GM12875 (cell line): ENCODE data around the gene ERGIC3.

Experiments used
- H3K4me3 ChIP-seq: one replicate; pipeline ENCODE4 v1.5.1; 2011; ENCODE audit warnings: low read depth, low read length, control low read depth
- CTCF ChIP-seq: IDR thresholded peaks from 2 replicates; pipeline ENCODE4 v1.5.1; 2011; ENCODE audit warnings: low read depth, mild to moderate bottlenecking, control low read depth, inconsistent platforms, low read length, moderate library complexity, borderline replicate concordance; ENCODE audit not compliant: insufficient read depth

The ERGIC3 gene

DNA sequence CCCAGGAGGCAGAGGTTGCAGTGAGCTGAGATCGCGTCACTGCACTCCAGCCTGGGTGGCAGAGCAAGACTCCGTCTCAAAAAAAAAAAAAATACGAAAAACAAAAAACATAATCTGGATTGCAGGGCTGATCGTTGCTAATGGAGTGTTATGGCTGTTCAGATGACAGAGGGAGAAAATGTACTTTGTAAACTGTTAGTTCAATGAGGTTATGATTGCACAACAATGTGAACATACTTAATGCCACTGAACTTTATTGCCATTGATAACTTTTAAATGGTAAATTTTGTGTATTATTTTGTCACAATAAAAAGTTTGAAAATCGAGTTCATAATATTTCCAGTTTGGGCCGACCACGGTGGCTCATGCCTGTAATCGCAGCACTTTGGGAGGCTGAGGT, 22.9 kb upstream of the ERGIC3 start:
- no peak for TF ChIP-seq CTCF
- no peak overlapping the region for H3K4me3 ChIP-seq

DNA sequence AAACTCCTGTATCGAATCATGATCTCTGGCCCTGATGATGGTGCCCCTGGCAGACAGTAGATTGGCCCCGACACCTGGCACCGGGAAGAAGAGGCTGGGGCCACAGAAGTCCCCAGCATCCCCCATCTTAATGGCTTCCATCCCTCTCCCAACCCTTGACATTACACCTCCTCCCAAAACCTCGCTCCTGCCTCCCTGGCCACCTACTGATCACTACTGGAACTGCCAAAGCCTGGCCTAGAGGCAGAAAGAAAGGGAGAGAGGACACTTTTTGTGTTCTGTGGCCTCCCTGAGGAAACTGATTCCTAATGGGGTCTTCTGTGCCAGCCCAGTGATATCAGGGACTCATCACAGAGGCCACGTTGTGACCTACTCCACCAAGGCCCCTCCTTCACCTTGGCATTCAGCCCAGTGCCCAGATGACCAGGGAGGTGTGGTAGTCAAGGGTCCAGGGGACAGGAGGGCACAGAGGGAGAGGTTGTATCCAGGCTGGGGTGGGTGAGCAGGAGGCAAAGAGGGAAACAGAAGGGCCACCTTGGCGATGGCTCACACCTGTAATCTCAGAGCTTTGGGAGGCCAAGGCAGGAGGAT, 18.5 kb upstream of the ERGIC3 start:
- no peak overlapping the region for H3K4me3 ChIP-seq
- TF ChIP-seq CTCF, result peak; percentile 81

DNA sequence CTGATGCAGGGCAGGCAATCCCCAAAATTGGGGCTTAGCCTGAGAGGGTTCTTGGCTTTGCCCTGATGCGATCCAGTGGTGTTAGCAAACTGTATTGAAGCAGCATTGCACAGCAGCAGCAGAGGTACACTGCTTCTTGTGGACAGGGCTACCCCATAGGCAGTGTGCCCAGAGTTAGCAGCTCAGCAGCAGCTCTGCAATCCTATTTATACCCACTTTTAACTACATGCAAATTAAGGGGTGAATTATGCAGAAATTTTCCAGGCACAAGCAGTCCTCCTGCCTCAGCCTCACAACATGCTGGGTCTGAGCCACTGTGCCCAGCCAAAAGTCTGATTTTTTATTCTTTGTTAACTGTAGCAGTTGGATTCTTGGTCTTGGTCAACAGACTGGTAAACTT, 16.2 kb upstream of the ERGIC3 start:
- TF ChIP-seq CTCF, result no peak
- no peak overlapping the region for H3K4me3 ChIP-seq

DNA sequence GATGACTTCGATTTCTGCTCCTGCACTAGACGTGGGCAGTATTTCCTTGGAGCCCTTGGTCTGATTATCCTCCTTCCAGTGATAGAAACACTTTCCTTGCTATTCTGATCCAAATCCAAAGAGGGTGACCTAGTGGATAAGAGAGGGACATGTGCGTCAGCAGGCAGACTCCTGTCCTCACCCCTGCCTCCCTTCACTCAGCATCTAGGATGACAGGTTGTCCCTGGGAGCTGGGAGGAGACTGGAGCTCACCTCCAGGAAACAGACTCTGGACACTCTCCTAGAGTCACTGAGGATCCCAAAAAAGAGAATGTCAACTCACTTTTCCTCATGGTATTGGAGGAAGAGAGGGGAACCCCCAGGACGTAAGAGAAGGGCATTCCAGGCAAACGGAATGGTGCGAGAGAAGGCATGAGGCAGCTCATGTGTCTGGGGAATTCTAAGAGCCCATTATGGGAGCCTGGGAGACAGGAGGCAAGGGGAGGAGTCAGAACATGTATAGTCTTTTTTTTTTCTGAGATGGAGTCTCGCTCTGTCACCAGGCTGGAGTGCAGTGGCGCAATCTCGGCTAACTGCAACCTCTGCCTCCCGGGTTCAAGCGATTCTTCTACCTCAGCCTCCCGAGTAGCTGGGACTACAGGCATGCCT, 14.6 kb upstream of the ERGIC3 start:
- H3K4me3 ChIP-seq, result no peak overlapping the region
- TF ChIP-seq CTCF, result no peak

DNA sequence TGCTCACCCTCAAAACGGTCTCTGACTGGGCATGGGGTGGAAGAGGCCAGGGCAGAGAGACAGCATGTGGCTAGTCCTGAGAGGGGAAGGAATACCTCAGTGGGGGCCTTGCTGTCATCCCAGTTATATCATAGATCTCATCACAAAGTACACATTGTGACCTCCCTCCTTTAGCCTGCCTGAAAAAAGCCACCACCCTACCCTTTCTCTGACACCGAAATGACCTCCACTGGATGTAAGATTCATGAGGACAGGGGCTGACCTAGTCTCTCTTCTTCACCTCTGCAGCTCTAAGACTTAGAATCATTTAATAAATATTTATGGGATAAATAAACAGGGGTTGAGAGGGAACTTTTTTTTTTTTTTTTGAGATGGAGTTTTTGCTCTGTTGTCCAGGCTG, 12.3 kb upstream of the ERGIC3 start, which contains the start of gene C20orf173:
TSS of gene C20orf173 (minus strand) at position 101 of the 400 bp plus-strand sequence. CDS start 279 bp downstream, outside the sequence.
- H3K4me3 ChIP-seq, result no peak within 1 kb of the TSS
- TF ChIP-seq CTCF, result no peak

DNA sequence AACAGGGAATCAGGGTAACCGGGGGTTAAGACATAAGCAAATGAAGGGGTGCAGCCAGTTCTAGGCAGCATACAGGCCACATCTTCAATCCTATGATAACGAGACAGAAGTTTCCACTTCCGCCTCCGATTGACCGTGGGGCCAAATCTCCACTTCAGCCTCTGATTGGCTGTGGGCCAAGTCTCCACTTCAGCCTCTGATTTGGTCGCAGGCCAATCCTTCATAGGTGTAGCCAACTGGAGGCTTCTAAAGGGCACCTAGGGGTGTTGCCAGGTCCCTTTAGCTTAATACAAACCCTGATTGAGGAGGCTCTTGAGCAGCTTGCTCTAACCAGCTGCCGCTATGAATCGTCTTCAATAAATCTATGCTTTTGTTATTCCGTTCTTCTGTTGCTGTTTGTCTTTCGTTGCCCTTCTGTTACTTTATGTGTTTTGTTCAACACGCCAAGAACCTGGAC, 2.1 kb upstream of the ERGIC3 start:
- H3K4me3 ChIP-seq, result no peak overlapping the region
- no peak for TF ChIP-seq CTCF
